ENCODE measurements around the gene SNAPC1. TPM values are rescaled to one million over a fixed set of nuclear protein-coding genes. Genes with fewer than 3 reads are reported as not detected.

The SNAPC1 gene
- total RNA-seq, result 6.8 and 8.6 TPM in 2 replicates

DNA sequence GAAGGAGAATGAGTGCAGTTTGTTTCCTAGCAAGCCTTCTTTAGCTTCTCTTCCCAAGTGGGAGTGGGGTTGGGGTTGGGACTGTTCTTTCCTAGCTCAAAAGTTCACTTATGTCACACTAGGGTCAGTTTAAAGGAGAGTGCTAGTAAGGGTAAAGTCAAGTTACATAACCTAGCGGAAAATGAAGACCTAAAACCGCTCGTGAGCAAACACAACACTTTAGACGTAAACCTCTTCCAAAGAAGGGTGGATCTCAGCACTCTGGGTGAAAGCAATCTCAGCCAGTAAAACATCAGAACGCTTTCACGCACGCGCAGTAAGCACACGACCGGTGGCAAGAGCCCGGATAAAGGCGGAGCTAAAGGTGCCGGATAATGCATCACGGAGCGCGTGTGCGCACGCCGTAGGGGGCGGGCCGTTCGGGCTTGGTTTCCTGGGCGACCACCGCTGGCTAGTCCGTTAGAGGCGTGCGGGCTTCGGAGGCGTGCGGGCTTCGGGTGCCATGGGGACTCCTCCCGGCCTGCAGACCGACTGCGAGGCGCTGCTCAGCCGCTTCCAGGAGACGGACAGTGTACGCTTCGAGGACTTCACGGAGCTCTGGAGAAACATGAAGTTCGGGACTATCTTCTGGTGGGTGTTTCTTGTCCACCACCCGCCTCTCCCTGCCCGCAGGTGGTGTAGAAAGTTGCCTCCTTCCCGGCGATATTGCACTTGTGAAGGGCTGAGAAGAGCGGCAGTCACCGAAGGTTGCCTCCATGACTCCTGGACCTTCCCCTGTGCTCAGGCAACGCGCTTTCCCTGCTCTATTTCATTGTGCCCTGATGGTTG lies at the start of gene SNAPC1:
Gene SNAPC1 (plus strand): TSS at position 462 of the 828 bp plus-strand sequence. CDS start 41 bp downstream, at position 503.

GRCh38 chr14:61812347-61813095 lies 50.3 kb downstream of the SNAPC1 start, which contains the start of gene SYT16:
Gene SYT16 (plus strand): TSS chr14:61812703.

Other genes starting within 250 kb of the SNAPC1 start
- gene HIF1A, start 66.9 kb upstream of the SNAPC1 start, total RNA-seq, result 386 and 483 TPM in 2 replicates
- 0.13 and 0.49 TPM in 2 replicates for gene SYT16, start 50.3 kb downstream of the SNAPC1 start, total RNA-seq